ENCODE measurements around the gene NUDT2. TPM values are rescaled to one million over a fixed set of nuclear protein-coding genes. Genes with fewer than 3 reads are reported as not detected.

Gene NUDT2
- total RNA-seq, 1 donor from 2014 or later, result 25.4 TPM

- no peak for TF ChIP-seq CTCF (conservative IDR thresholded peaks at IDR 0.05)
- H3K9me3 Mint-ChIP-seq, result peaks cover 17% of the 10 kb centered on the region
- no peak overlapping the region for H3K27ac Mint-ChIP-seq
- H3K4me1 Mint-ChIP-seq (ENCODE audit: unreplicated experiment), result peaks cover 5% of the 10 kb centered on the region
- H3K4me3 Mint-ChIP-seq, result no peak overlapping the region
- no peak for DNase-seq (ENCODE audit: extremely low spot score, unreplicated experiment)
- peaks cover 30% of the 10 kb centered on the region for H3K36me3 Mint-ChIP-seq
- no peaks in the 10 kb centered on the region for H3K27me3 Mint-ChIP-seq
Observed at GRCh38 chr9:34369636-34370035, 40.3 kb downstream of the NUDT2 start.

- TF ChIP-seq CTCF (conservative IDR thresholded peaks at IDR 0.05), result no peak
- H3K27me3 Mint-ChIP-seq, result no peaks in the 10 kb centered on the region
- no peak for DNase-seq (ENCODE audit: extremely low spot score, unreplicated experiment)
- peaks cover 17% of the 10 kb centered on the region for H3K9me3 Mint-ChIP-seq
- no peak overlapping the region for H3K4me3 Mint-ChIP-seq
- peaks cover 12% of the 10 kb centered on the region for H3K4me1 Mint-ChIP-seq (ENCODE audit: unreplicated experiment)
- peaks cover 30% of the 10 kb centered on the region for H3K36me3 Mint-ChIP-seq
- no peak overlapping the region for H3K27ac Mint-ChIP-seq
Observed at GRCh38 chr9:34370335-34370969, 41.1 kb downstream of the NUDT2 start.

- Mint-ChIP-seq H3K4me1 (ENCODE audit: unreplicated experiment) (peaks cover 12% of the 10 kb centered on the region), H3K27me3 (no peaks in the 10 kb centered on the region), H3K27ac (no peak overlapping the region), H3K4me3 (no peak overlapping the region), H3K36me3 (peaks cover 30% of the 10 kb centered on the region), H3K9me3 (peaks cover 17% of the 10 kb centered on the region)
- TF ChIP-seq CTCF (conservative IDR thresholded peaks at IDR 0.05), result no peak
- DNase-seq (ENCODE audit: extremely low spot score, unreplicated experiment), result no peak
Observed at GRCh38 chr9:34370970-34371880, 41.9 kb downstream of the NUDT2 start.

- Mint-ChIP-seq H3K9me3 (peaks cover 11% of the 10 kb centered on the region), H3K4me1 (ENCODE audit: unreplicated experiment) (peaks cover 12% of the 10 kb centered on the region), H3K36me3 (peaks cover 26% of the 10 kb centered on the region), H3K27me3 (no peaks in the 10 kb centered on the region), H3K4me3 (no peak overlapping the region), H3K27ac (no peak overlapping the region)
- DNase-seq (ENCODE audit: extremely low spot score, unreplicated experiment), result no peak
- TF ChIP-seq CTCF (conservative IDR thresholded peaks at IDR 0.05), result no peak
Observed at GRCh38 chr9:34371886-34372466, 42.6 kb downstream of the NUDT2 start.

- H3K4me3 Mint-ChIP-seq, result no peak overlapping the region
- DNase-seq (ENCODE audit: extremely low spot score, unreplicated experiment), result no peak
- peaks cover 12% of the 10 kb centered on the region for H3K4me1 Mint-ChIP-seq (ENCODE audit: unreplicated experiment)
- peaks cover 7% of the 10 kb centered on the region for H3K9me3 Mint-ChIP-seq
- TF ChIP-seq CTCF (conservative IDR thresholded peaks at IDR 0.05), result no peak
- H3K27ac Mint-ChIP-seq, result peak overlapping the region; percentile 63
- H3K36me3 Mint-ChIP-seq, result peaks cover 22% of the 10 kb centered on the region
- no peaks in the 10 kb centered on the region for H3K27me3 Mint-ChIP-seq
Observed at GRCh38 chr9:34372467-34373011, 43.2 kb downstream of the NUDT2 start.

Data from type B pancreatic cell (in vitro differentiated cells).